Measurements from ENCODE around the gene NUP210L. TPM values are rescaled to one million over a fixed set of nuclear protein-coding genes. Genes with fewer than 3 reads are reported as not detected.
"Not testable (repeated sequence)": the region's sequence is repeated elsewhere in the genome, so short reads cannot be mapped to it uniquely, and the experiment has no call there.

Gene NUP210L
- total RNA-seq, 1 experiment from 2014 or later, result 0.07 TPM

- in situ Hi-C loops (cut with HindIII; ENCODE audit: low pct_unique_long_range_greater_than_20kb, low sequenced_read_pairs), result no loop called here
- no peak for DNase-seq (ENCODE audit: low read depth)
Measured at GRCh38 chr1:154129391-154129970, 25.4 kb downstream of the NUP210L start.

- DNase-seq (ENCODE audit: low read depth); in situ Hi-C loops (cut with HindIII; ENCODE audit: low pct_unique_long_range_greater_than_20kb, low sequenced_read_pairs): not testable (repeated sequence)
Measured at GRCh38 chr1:154123205-154123604, 31.7 kb downstream of the NUP210L start.

GRCh38 chr1:154117642-154118041, 37.2 kb downstream of the NUP210L start:
- in situ Hi-C loops (cut with HindIII; ENCODE audit: low pct_unique_long_range_greater_than_20kb, low sequenced_read_pairs), result no loop called here
- no peak for DNase-seq (ENCODE audit: low read depth)

GRCh38 chr1:154115180-154115579, 39.7 kb downstream of the NUP210L start:
- in situ Hi-C loops (cut with HindIII; ENCODE audit: low pct_unique_long_range_greater_than_20kb, low sequenced_read_pairs), result no loop called here
- no peak for DNase-seq (ENCODE audit: low read depth)

GRCh38 chr1:154104433-154105082, 50.3 kb downstream of the NUP210L start:
- in situ Hi-C loops (cut with HindIII; ENCODE audit: low pct_unique_long_range_greater_than_20kb, low sequenced_read_pairs), result no loop called here
- no peak for DNase-seq (ENCODE audit: low read depth)

- DNase-seq (ENCODE audit: low read depth); in situ Hi-C loops (cut with HindIII; ENCODE audit: low pct_unique_long_range_greater_than_20kb, low sequenced_read_pairs): not testable (repeated sequence)
Measured at GRCh38 chr1:154100141-154100540, 54.7 kb downstream of the NUP210L start.

GRCh38 chr1:154097873-154098272, 57.0 kb downstream of the NUP210L start:
- in situ Hi-C loops (cut with HindIII; ENCODE audit: low pct_unique_long_range_greater_than_20kb, low sequenced_read_pairs), result no loop called here
- DNase-seq (ENCODE audit: low read depth), result no peak

GRCh38 chr1:154095456-154096060, 59.3 kb downstream of the NUP210L start:
- in situ Hi-C loops (cut with HindIII; ENCODE audit: low pct_unique_long_range_greater_than_20kb, low sequenced_read_pairs), result no loop called here
- no peak for DNase-seq (ENCODE audit: low read depth)

GRCh38 chr1:154094411-154094810, 60.5 kb downstream of the NUP210L start:
- in situ Hi-C loops (cut with HindIII; ENCODE audit: low pct_unique_long_range_greater_than_20kb, low sequenced_read_pairs), result no loop called here

GRCh38 chr1:154093699-154094098, 61.2 kb downstream of the NUP210L start:
- no peak for DNase-seq (ENCODE audit: low read depth)
- in situ Hi-C loops (cut with HindIII; ENCODE audit: low pct_unique_long_range_greater_than_20kb, low sequenced_read_pairs), result no loop called here

More at GRCh38 chr1:154094411-154094810, 60.5 kb downstream of the NUP210L start:
- no peak for DNase-seq (ENCODE audit: low read depth)

GRCh38 chr1:154091706-154092105, 63.2 kb downstream of the NUP210L start:
- in situ Hi-C loops (cut with HindIII; ENCODE audit: low pct_unique_long_range_greater_than_20kb, low sequenced_read_pairs), result no loop called here
- no peak for DNase-seq (ENCODE audit: low read depth)

- in situ Hi-C loops (cut with HindIII; ENCODE audit: low pct_unique_long_range_greater_than_20kb, low sequenced_read_pairs), result no loop called here
Measured at GRCh38 chr1:154087574-154087973, 67.3 kb downstream of the NUP210L start.

GRCh38 chr1:154083057-154083456, 71.8 kb downstream of the NUP210L start:
- in situ Hi-C loops (cut with HindIII; ENCODE audit: low pct_unique_long_range_greater_than_20kb, low sequenced_read_pairs); DNase-seq (ENCODE audit: low read depth): not testable (repeated sequence)

More at GRCh38 chr1:154087574-154087973, 67.3 kb downstream of the NUP210L start:
- DNase-seq (ENCODE audit: low read depth), result no peak

- in situ Hi-C loops (cut with HindIII; ENCODE audit: low pct_unique_long_range_greater_than_20kb, low sequenced_read_pairs), result no loop called here
- DNase-seq (ENCODE audit: low read depth), result no peak
Measured at GRCh38 chr1:154081386-154082126, 73.3 kb downstream of the NUP210L start.

GRCh38 chr1:154076413-154076812, 78.5 kb downstream of the NUP210L start:
- no peak for DNase-seq (ENCODE audit: low read depth)
- in situ Hi-C loops (cut with HindIII; ENCODE audit: low pct_unique_long_range_greater_than_20kb, low sequenced_read_pairs), result no loop called here

GRCh38 chr1:154075746-154076145, 79.1 kb downstream of the NUP210L start:
- no peak for DNase-seq (ENCODE audit: low read depth)
- in situ Hi-C loops (cut with HindIII; ENCODE audit: low pct_unique_long_range_greater_than_20kb, low sequenced_read_pairs), result no loop called here

GRCh38 chr1:154062309-154062708, 92.6 kb downstream of the NUP210L start:
- in situ Hi-C loops (cut with HindIII; ENCODE audit: low pct_unique_long_range_greater_than_20kb, low sequenced_read_pairs), result no loop called here
- DNase-seq (ENCODE audit: low read depth), result no peak

GRCh38 chr1:154047436-154047835, 107.4 kb downstream of the NUP210L start:
- in situ Hi-C loops (cut with HindIII; ENCODE audit: low pct_unique_long_range_greater_than_20kb, low sequenced_read_pairs); DNase-seq (ENCODE audit: low read depth): not testable (repeated sequence)

- DNase-seq (ENCODE audit: low read depth); in situ Hi-C loops (cut with HindIII; ENCODE audit: low pct_unique_long_range_greater_than_20kb, low sequenced_read_pairs): not testable (repeated sequence)
Measured at GRCh38 chr1:154033697-154034096, 121.2 kb downstream of the NUP210L start.

Measured in Caki2 (cell line).